GM12865 (cell line): ENCODE data around the gene FANCC.
"Not testable (repeated sequence)": the region's sequence is repeated elsewhere in the genome, so short reads cannot be mapped to it uniquely, and the experiment has no call there.

ENCODE experiments used
- DNase-seq: peaks from one replicate; pipeline ENCODE4 v3.0.0; 2010; ENCODE audit warnings: low read depth
- H3K4me3 ChIP-seq: 2 replicates; pipeline ENCODE4 v1.5.1; 2011; ENCODE audit warnings: mild to moderate bottlenecking, low read depth, low read length, control low read depth
- CTCF ChIP-seq: IDR thresholded peaks from 2 replicates; pipeline ENCODE4 v1.5.1; 2011; ENCODE audit warnings: low read length, control low read depth, low read depth, inconsistent platforms; ENCODE audit not compliant: insufficient read depth; ENCODE audit errors: missing control alignments

Gene FANCC

GRCh38 chr9:95207403-95207802, 110.1 kb downstream of the FANCC start:
- no peak for DNase-seq
- H3K4me3 ChIP-seq: no peak overlapping the region
- TF ChIP-seq CTCF: no peak

- DNase-seq: no peak
- no peak for TF ChIP-seq CTCF
- no peak overlapping the region for H3K4me3 ChIP-seq
These were observed 111.4 kb downstream of the FANCC start for GRCh38 chr9:95206143-95206542.

- TF ChIP-seq CTCF: no peak
- DNase-seq: no peak
- no peak overlapping the region for H3K4me3 ChIP-seq
These were observed 112.8 kb downstream of the FANCC start for GRCh38 chr9:95204710-95205109.

- no peak for TF ChIP-seq CTCF
- no peak for DNase-seq
- H3K4me3 ChIP-seq: no peak overlapping the region
These were observed 113.2 kb downstream of the FANCC start for GRCh38 chr9:95204310-95204709.

GRCh38 chr9:95203019-95203418, 114.5 kb downstream of the FANCC start:
- not testable (repeated sequence) for H3K4me3 ChIP-seq, DNase-seq

- no peak for DNase-seq
- TF ChIP-seq CTCF: no peak
- H3K4me3 ChIP-seq: no peak overlapping the region
These were observed 115.3 kb downstream of the FANCC start for GRCh38 chr9:95202076-95202681.

GRCh38 chr9:95201206-95201605, 116.3 kb downstream of the FANCC start:
- no peak for DNase-seq
- TF ChIP-seq CTCF: no peak

GRCh38 chr9:95197692-95198271, 119.7 kb downstream of the FANCC start:
- no peak for DNase-seq
- no peak overlapping the region for H3K4me3 ChIP-seq
- TF ChIP-seq CTCF: no peak

More at GRCh38 chr9:95201206-95201605, 116.3 kb downstream of the FANCC start:
- H3K4me3 ChIP-seq: no peak overlapping the region
